ENCODE results near the gene ECEL1.

The ECEL1 gene

DNA sequence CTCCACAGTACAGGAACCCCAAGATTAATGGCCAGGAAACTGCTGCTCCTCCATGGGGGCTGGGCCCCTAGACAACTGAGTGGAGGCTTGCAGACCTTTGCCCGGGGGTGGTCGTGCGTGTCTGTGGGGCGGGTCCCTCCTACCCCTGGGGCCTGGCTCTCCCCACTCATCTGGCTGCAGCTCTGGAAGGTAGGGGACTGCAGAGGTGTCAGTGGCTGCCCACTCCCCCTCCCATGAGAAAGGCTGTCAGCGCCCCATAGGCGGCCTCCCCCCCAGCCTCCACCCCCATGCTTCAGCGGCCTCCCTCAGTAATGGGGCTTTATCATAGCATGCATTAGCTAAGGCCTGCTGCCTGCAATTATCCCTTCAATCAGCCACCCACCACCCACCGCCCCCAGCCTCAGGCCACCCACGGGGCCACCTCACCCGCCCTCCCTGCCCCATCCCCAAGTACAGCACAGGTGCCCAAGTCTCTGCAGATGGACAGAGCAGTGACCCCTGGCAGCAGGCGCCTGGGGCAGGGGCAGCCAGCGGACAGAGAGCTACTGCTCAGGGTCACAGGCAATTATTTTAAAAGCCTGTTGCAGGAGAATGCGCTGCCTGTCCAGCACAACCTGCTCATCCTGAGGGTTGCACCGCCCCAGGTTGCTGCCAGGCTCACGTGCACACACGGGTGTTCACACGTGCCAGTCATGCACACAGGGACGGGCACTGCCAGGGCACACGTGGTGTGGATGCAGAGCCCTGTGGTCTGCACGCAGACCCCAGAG lies 9.1 kb upstream of the ECEL1 start:
- DNase-seq, result no peak

GRCh38 chr2:232495292-232495691 lies 7.7 kb upstream of the ECEL1 start:
- DNase-seq, result no peak

GRCh38 chr2:232494542-232494941 lies 6.9 kb upstream of the ECEL1 start:
- no peak for DNase-seq

GRCh38 chr2:232493701-232494474 lies 6.3 kb upstream of the ECEL1 start:
- no peak for DNase-seq

GRCh38 chr2:232492963-232493700 lies 5.5 kb upstream of the ECEL1 start:
- no peak for DNase-seq

GRCh38 chr2:232492236-232492848 lies 4.7 kb upstream of the ECEL1 start:
- no peak for DNase-seq

DNA sequence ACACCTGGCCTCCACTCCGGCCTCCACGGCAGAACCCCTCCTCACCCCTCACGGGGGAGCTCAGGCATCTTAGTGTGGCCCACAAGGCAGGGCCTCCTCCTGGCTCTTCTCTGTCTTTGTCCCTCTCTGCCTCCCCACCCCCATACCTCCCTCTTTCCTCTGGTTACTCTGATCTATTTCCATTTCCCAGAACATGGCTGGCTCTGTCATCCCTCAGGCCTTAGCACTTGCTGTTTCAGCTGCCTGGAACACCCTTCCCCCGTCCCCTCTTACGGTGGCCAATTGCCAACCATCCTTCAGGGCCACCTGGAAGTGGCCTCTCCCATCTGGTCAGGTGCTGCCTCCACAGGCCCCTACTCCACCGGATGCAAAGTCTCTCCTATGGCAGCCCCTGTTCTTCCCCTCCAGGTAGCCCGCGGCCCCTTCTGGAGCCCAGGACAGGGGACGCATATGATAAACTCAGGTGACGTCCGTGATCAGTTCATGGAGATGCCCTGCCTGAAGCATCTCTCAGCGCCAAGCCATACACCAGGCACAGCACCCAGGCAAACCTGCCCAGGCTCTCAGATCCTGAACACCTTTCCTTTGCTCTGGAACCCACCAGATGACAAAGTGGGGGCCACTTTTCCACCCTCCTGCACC lies 3.6 kb upstream of the ECEL1 start:
- peak; percentile 23 for DNase-seq

- no peak for DNase-seq
Measured at GRCh38 chr2:232490221-232491138, 2.8 kb upstream of the ECEL1 start.

DNA sequence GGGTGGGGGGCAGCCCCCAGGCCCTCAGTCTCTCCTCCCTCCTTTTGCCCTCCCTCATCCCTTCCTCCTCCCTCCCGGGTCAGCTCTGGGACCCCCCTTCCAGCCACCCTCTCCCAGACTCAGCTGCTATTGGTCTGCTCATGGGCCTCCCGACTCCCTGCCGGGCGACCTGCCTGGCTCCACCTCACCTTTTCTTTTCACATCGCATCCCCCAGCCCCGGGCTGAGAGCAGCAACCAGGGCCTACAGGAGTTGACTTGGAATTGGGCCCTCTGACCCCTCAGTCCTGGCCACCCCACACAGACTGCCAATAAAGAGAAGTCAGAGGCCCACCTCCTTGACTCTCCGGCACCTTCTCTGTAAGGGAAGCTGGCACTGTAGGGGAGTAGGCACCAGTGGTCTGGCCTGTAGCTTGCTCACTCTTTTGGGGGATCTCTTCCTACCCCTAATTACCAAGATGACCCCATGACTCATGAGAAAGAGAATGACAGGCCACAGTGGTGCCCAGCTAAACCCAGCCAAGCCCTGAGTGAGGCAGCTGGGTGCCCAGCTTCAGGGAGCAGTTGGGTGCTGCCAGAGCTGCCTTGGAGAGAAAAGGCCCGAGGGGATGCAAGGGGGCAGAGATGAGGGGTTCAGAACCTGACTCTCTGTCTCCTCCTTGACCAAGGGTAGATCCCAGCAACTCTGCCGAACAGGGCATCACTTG lies 2.0 kb upstream of the ECEL1 start:
- no peak for DNase-seq

DNA sequence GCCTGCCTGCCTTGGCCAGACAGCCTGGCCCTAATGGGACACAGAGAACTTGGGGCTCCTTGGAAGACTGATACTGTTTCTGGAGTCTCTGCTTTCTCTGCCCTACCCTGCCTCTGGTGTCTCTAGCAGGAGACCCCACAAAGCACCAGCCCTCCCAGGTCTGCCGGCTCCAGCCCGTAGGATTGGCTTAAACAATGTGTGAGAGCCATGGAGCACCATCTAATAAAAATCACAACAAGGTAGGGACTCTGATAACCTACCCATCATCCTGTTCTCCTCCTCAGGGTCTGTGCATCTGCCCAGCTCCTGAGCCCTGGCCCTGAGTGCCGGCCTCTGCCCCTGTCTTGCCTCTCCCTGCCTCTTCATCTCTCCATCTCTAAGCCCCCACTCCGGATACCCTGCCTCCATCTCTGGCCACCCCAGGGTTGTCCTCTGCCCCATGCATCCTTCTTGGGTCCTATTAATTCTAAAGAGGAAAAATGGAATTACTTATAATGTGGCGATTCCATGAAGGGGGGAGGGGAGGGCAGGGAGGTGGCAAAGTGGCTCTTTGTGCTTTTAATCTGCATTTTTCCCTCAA lies 1.2 kb upstream of the ECEL1 start:
- DNase-seq, result no peak

DNA sequence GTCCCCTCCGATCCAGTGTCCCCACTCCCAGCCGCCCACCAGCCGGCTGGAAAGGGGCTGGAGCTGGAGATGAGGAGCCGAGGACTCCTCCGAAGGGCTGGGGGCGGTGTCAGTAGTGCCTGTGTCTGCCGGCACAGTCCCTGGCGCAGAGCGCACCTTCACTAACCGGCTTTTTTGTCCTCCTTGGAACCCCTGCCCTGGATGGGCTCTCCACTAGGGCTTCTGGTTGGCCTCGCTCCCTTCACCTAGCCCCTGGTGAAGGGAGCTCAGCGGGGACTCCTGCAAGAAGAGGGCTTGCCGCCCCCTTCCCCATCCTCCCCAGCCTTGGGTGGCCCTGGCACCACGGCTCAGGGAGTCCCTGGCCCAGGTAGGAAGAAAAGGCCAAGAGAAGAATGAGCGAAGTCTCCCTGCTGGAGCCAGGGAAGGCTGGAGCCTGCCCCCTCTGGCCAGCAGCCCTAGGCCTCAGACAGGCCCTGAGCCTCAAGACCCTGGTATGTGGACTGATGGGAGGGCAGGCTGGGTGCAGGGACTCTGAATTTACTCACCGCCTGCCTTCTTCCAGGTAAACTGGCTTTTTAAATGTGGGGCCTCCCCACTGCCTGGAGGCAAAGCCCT lies 570 bp upstream of the ECEL1 start:
- DNase-seq, result no peak

- no peak for DNase-seq
Measured at GRCh38 chr2:232486558-232487384, 863 bp downstream of the ECEL1 start.

DNA sequence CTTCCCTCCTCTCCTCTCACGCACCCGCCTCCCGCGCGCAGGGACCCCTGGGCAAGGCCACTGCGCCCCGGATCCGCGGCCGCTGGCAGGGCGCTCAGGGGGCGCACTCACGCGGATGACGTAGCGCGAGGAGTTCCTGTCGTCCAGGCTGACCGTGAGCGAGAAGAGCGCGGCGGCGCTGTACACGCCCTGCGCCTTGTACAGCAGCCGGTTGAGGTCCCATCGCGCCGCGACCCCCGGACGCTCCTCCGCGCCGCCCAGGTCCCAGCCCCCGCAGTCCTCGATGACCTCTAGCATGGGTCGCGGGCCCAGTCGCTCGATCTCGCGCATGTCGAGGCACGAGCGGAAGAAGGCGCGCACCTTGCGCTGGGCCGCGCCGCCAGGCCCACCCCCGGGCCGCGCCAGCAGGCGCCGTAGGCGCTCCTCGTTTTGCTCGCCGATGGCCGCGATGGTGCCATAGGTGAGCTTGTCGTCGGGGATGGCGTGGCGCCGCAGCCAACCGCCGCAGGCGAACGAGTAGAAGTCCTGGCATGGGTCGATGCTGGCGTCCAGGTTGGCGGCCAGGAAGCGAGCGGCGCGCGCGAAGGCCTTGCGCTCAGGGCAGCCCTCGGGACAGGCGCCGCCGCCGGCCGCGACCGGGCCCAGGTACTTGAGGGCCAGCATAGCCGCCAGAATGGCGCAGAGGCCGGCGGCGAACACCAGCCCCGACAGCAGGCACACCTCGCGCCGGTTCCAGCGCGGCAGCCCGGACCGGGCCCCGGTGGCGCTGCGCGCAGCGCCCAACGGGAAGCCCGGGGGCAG lies 1.7 kb downstream of the ECEL1 start:
- no peak for DNase-seq

- DNase-seq, result no peak
Measured at GRCh38 chr2:232485348-232485756, 2.3 kb downstream of the ECEL1 start.

- no peak for DNase-seq
Measured at GRCh38 chr2:232484628-232485347, 2.8 kb downstream of the ECEL1 start.

DNA sequence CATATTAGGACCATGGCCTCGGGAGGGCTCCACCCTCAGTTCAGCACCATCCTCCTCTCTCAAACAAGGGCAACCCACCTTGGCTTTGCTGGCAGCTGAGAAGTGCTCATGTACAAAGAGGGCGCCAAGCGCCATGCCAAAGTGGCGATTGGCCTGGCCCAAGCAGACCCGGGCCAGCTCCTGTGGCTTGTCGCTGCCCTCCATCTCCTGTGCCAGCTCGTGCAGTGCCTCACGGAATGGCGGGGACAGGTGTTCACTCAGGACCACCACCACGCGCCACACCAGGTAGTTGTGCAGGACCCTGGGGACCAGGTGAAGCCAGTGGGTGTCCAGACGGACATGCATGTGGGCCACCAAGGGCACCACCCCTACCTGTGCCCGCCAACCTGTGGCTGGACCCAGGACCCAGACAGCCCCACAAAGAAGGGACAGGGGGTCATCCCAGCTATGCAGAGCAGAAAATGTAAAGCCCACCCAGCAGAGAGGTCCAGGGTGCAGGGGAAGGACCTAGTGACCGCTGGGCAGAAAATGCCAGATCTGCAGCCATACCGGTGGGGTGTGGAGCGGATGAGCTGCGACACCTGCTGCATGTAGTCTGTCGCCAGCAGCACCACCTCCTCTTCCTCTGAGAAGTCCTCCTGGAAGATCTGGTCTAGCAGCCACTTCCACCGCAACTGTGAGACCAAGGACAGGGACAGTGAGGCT lies 3.6 kb downstream of the ECEL1 start:
- DNase-seq, result no peak

Measured in NCI-H2029 (cell line).